GM12865 (cell line): Measurements from ENCODE around the gene RALGAPB.
"Not testable (repeated sequence)": the region's sequence is repeated elsewhere in the genome, so short reads cannot be mapped to it uniquely, and the experiment has no call there.

Experiments used
- DNase-seq: peaks from one replicate; pipeline ENCODE4 v3.0.0; 2010; ENCODE audit warnings: low read depth
- H3K4me3 ChIP-seq: 2 replicates; pipeline ENCODE4 v1.5.1; 2011; ENCODE audit warnings: mild to moderate bottlenecking, low read depth, low read length, control low read depth
- TF ChIP-seq, protein P1 (sequence below): IDR thresholded peaks from 2 replicates; pipeline ENCODE4 v1.5.1; 2011; ENCODE audit warnings: low read length, control low read depth, low read depth, inconsistent platforms; ENCODE audit not compliant: insufficient read depth; ENCODE audit errors: missing control alignments

Gene RALGAPB

DNA sequence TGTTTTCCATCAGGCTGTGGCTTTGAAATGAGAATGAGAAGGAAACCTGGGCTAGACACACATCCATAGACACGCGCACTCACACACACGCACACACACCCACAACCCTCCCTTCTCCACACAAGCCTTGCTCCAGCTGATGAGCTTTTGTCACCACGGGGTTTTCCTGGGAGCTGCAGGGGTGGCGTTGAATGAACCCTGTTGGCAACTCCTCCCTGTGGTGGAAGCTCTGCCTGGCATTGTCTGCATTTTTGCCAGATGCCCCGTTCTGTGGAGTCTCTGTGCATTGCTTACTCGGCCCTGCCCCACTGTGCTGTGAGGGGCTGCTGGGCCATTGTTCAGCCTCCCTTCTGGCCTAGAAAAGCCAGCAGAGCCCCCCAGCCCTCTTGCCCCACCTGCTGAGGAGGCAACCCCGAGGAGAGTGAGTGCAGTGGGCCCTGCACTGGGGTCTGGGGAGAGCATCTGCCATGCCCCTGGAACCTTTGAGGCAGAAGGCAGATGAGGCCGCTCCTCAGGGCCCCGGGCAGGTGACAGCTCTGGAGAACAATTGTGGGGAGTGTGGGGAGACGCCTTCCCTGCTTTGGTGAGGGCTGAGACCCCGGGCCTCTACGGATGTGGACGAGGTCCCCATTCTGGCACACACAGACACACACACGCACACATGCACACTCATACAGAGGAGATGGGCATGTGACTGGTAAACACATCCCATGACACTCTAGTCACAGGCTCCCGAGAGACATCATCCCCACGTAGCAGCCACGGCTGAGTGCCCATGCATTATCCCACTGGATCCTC lies 118.2 kb downstream of the RALGAPB start:
- TF ChIP-seq, protein P1, sequence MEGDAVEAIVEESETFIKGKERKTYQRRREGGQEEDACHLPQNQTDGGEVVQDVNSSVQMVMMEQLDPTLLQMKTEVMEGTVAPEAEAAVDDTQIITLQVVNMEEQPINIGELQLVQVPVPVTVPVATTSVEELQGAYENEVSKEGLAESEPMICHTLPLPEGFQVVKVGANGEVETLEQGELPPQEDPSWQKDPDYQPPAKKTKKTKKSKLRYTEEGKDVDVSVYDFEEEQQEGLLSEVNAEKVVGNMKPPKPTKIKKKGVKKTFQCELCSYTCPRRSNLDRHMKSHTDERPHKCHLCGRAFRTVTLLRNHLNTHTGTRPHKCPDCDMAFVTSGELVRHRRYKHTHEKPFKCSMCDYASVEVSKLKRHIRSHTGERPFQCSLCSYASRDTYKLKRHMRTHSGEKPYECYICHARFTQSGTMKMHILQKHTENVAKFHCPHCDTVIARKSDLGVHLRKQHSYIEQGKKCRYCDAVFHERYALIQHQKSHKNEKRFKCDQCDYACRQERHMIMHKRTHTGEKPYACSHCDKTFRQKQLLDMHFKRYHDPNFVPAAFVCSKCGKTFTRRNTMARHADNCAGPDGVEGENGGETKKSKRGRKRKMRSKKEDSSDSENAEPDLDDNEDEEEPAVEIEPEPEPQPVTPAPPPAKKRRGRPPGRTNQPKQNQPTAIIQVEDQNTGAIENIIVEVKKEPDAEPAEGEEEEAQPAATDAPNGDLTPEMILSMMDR = no peak
- no peak overlapping the region for H3K4me3 ChIP-seq
- no peak for DNase-seq

GRCh38 chr20:38591474-38592410 lies 119.1 kb downstream of the RALGAPB start:
- TF ChIP-seq, protein P1 = no peak
- DNase-seq = no peak

GRCh38 chr20:38592411-38592790 lies 119.8 kb downstream of the RALGAPB start:
- not testable (repeated sequence) for H3K4me3 ChIP-seq, DNase-seq

More at GRCh38 chr20:38591474-38592410, 119.1 kb downstream of the RALGAPB start:
- no peak overlapping the region for H3K4me3 ChIP-seq

DNA sequence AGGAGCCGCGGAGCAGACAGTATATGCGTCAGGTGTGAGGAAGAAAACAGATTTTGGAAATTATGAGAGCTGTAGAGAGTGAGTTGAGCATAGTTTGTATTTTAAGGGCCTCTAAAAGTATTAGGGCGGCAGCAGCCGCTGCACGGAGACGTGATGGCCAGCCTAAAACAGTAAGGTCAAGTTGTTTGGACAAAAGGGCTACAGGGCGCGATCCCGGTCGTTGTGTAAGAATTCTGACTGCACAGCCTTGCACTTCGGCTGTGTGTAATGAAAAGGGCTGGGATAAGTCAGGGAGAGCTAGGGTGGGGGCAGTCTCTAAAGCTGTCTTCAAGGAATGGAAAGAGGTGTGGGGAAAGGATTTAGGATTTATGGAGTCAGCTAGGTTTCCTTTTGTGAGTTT lies 121.6 kb downstream of the RALGAPB start:
- not testable (repeated sequence) for DNase-seq, H3K4me3 ChIP-seq

GRCh38 chr20:38595886-38596285 lies 123.2 kb downstream of the RALGAPB start:
- DNase-seq, H3K4me3 ChIP-seq: not testable (repeated sequence)

DNA sequence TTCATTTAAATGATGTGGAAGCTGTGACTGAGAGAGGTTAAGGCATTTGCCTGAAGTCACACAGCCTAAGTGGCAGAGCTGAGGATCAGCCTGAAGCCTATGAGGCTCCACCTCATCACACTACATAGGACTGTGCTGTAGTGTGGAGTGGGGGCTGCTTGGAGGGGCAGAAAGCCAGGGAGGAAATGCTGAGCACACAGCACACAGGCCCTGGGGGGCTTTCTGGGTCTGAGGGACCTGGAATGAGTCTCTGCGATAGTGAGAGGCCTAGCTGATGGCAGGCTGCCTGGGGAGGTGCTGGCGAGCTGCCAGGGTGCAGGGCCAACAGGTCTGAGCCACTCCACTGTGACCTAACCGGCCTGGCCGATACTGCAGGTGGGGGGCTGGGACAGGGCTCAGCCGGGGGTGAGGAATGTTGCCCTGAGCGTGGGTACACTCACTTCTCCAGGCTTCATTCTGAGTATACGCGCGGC lies 126.8 kb downstream of the RALGAPB start:
- DNase-seq = no peak
- TF ChIP-seq, protein P1 = no peak
- H3K4me3 ChIP-seq = no peak overlapping the region

GRCh38 chr20:38600057-38600456 lies 127.4 kb downstream of the RALGAPB start:
- DNase-seq = no peak
- H3K4me3 ChIP-seq = no peak overlapping the region
- TF ChIP-seq, protein P1 = no peak
